Gastroesophageal sphincter (tissue), 4 donors: ENCODE results near the gene FBXO42. TPM values are rescaled to one million over a fixed set of nuclear protein-coding genes. Genes with fewer than 3 reads are reported as not detected.
A peak's percentile ranks its signal among the peaks of the same experiment; 100 is the strongest.
"Not testable (repeated sequence)": the region's sequence is repeated elsewhere in the genome, so short reads cannot be mapped to it uniquely, and the experiment has no call there.

ENCODE experiments used
- ATAC-seq: fragments of 150-250 bp; one replicate; pipeline ENCODE4 v1.9.1; 2016; ENCODE audit warnings: mild to moderate bottlenecking, moderate library complexity
- H3K27ac ChIP-seq, 4 donors: fragments of 200-600 bp; sonication (generic) in 3 of 4; 1 replicate in 3 of 4; 2 replicates in 1 of 4; pipeline ENCODE4 v1.5.1; 2016 to 2019
- H3K27me3 ChIP-seq: fragments of 200-600 bp; sonication (generic); one replicate; pipeline ENCODE4 v1.5.1; 2019
- H3K36me3 ChIP-seq, 2 donors: fragments of 200-600 bp; sonication (generic); one replicate each; pipeline ENCODE4 v1.5.1; 2019; ENCODE audit warnings: control low read depth in 1 of 2
- H3K4me1 ChIP-seq, 3 donors: fragments of 200-600 bp; sonication (generic); 1 replicate in 2 of 3; 2 replicates in 1 of 3; pipeline ENCODE4 v1.5.1; 2016 to 2019; ENCODE audit warnings: control low read depth in 2 of 3
- H3K4me3 ChIP-seq, 2 donors: fragments of 200-600 bp; sonication (generic); one replicate each; pipeline ENCODE4 v1.5.1; 2019; ENCODE audit warnings: mild to moderate bottlenecking in 1 of 2, moderate library complexity in 1 of 2
- H3K9me3 ChIP-seq, 3 donors: fragments of 200-600 bp; sonication (generic); one replicate each; pipeline ENCODE4 v1.5.1; 2017 to 2019; ENCODE audit warnings: control low read depth in 2 of 3
- EP300 ChIP-seq: sonication (generic); formaldehyde crosslinking; IDR thresholded peaks from one replicate; pipeline ENCODE4 v1.6.1; 2017; ENCODE audit warnings: antibody characterized with exemption, mild to moderate bottlenecking
- POLR2A ChIP-seq, 2 donors: fragments of 450-650 bp; IDR thresholded peaks; one replicate each; pipeline ENCODE4 v1.6.1; 2017; ENCODE audit warnings: antibody characterized with exemption in 2 of 2, mild to moderate bottlenecking in 2 of 2, moderate library complexity in 1 of 2
- POLR2AphosphoS5 ChIP-seq: sonication (generic); formaldehyde crosslinking; IDR thresholded peaks from one replicate; pipeline ENCODE4 v1.6.1; 2017; ENCODE audit warnings: antibody characterized with exemption
- WGBS, 2 donors: methylation state at CpG; one replicate each; pipeline ENCODE4 v1.1.5; 2018; ENCODE audit warnings: low coverage in 1 of 2; 5-methylcytosine and 5-hydroxymethylcytosine counted together
- total RNA-seq, 4 donors: library from RNA; depleted of rRNA; stranded (reverse); fragments of >200 nt; gene quantifications; one replicate each; pipeline ENCODE4 v1.1.0, GENCODE V29; 2016
- TF ChIP-seq, protein P1 (sequence below), 4 experiments: fragments of 200-600 bp in 2 of 4; fragments of 450-650 bp in 2 of 4; sonication (generic) in 1 of 4; IDR thresholded peaks; one replicate each; pipeline ENCODE4 v1.5.1; 2017 to 2019; ENCODE audit warnings: antibody characterized with exemption in 4 of 4, mild to moderate bottlenecking in 2 of 4, moderate library complexity in 2 of 4

Gene FBXO42
- total RNA-seq, 4 donors from 2014 or later = 26.8 to 33.0 (median 29.7) TPM

DNA sequence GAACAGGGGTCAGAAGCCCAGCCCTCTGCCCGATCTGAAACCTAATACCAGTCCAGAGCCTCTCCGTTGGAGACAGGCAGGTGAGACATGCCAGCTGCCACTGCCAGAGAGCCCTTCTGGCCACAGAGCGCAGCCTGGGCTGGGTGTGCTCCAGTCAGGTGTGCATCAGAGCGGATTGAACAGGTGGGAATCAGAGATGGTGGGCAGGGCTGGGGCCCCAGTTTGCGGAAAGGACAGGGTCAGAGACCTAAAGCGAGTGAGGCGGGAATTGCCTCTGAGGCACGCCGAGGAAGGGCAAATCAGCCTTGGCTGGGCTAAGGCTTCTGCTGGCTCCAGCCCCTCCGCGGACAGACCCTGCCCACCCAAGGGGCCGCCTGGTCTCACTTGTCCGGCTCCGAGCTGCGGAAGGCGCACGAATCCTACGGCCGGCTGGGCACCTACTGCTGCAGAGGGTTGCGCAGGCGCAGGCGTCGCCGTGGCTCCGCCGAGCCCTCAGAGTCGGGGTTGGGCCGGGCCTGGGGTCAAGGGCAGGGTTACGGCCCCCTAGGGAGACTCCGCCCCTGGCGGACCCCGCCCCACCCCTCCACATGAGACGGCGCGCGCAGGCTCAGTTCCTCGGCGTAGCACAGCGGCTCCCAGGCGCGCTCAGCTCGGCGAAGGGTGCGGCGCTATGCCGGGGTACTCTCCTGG is 125.6 kb downstream of the FBXO42 start:
- peaks cover 0 to 17% (median 0%) of the 10 kb centered on the region in 3 donors for H3K4me1 ChIP-seq
- H3K27me3 ChIP-seq = peaks cover 34% of the 10 kb centered on the region
- H3K36me3 ChIP-seq = peaks cover 0 to 5% of the 10 kb centered on the region in 2 donors
- WGBS, 2 donors = 11% methylated on average over 31 of the region's 46 CpGs; no CpG with 5 or more reads in 1 of the 2 donors
- peak overlapping the region in 1 of 2 donors; percentile 29 for H3K4me3 ChIP-seq
- TF ChIP-seq EP300 (no peak), POLR2AphosphoS5 (no peak), POLR2A (IDR thresholded peaks at IDR 0.05) (no peak)
- TF ChIP-seq, protein P1, sequence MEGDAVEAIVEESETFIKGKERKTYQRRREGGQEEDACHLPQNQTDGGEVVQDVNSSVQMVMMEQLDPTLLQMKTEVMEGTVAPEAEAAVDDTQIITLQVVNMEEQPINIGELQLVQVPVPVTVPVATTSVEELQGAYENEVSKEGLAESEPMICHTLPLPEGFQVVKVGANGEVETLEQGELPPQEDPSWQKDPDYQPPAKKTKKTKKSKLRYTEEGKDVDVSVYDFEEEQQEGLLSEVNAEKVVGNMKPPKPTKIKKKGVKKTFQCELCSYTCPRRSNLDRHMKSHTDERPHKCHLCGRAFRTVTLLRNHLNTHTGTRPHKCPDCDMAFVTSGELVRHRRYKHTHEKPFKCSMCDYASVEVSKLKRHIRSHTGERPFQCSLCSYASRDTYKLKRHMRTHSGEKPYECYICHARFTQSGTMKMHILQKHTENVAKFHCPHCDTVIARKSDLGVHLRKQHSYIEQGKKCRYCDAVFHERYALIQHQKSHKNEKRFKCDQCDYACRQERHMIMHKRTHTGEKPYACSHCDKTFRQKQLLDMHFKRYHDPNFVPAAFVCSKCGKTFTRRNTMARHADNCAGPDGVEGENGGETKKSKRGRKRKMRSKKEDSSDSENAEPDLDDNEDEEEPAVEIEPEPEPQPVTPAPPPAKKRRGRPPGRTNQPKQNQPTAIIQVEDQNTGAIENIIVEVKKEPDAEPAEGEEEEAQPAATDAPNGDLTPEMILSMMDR (IDR thresholded peaks at IDR 0.05) = no peak
- H3K9me3 ChIP-seq = peaks cover 0 to 12% (median 0%) of the 10 kb centered on the region in 3 donors
- peak; percentile 31 for ATAC-seq
- H3K27ac ChIP-seq = no peak overlapping the region

DNA sequence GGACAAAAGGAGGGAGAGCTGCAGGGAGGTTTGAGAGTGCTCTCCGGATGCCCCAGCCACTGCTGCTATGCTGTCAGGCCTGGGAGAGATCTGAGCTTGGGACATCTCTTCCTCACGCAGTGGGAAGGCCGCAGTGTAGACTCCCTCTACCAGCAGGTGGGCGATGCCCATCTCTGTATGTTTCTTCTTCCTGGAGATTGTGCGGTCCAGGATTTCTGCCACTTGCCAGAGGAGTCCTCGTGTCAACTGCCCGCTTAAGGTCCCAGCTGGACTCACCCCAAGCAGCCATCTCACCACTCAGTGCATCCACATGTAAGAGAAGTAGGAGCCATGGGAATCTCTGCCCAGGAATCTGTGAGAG is 126.2 kb downstream of the FBXO42 start:
- H3K4me3 ChIP-seq = no peak overlapping the region
- TF ChIP-seq POLR2AphosphoS5 = no peak
- TF ChIP-seq, protein P1 (IDR thresholded peaks at IDR 0.05) = no peak
- TF ChIP-seq EP300 = no peak
- TF ChIP-seq POLR2A (IDR thresholded peaks at IDR 0.05) = no peak
- 80 to 88% methylated on average over 1 to 4 of the region's 7 CpGs for WGBS, 2 donors
- H3K4me1 ChIP-seq = peaks cover 0 to 17% (median 0%) of the 10 kb centered on the region in 3 donors
- no peak for ATAC-seq
- H3K9me3 ChIP-seq = peaks cover 0 to 12% (median 0%) of the 10 kb centered on the region in 3 donors
- H3K36me3 ChIP-seq = no peaks in the 10 kb centered on the region
- H3K27me3 ChIP-seq = peaks cover 34% of the 10 kb centered on the region
- H3K27ac ChIP-seq = no peak overlapping the region

DNA sequence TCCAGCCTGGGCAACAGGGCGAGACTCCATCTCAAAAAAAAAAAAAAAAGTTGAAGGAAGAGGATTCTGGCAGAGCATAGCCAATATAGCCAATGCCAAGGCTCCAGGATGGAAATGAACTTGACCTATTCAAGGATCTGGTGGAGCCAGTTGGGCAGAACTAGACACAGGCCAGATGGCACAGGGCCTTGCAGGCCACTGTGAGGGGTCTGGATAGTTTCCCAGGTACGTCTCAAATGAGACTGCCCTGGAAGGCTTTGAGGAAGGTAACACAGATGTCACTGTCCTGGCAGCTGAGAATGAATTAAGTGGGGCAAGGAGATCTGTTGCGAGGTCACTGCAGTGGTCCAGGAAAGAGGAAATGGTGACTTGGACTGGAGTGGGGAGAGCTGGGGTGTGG is 127.8 kb downstream of the FBXO42 start:
- no peaks in the 10 kb centered on the region for H3K36me3 ChIP-seq

DNA sequence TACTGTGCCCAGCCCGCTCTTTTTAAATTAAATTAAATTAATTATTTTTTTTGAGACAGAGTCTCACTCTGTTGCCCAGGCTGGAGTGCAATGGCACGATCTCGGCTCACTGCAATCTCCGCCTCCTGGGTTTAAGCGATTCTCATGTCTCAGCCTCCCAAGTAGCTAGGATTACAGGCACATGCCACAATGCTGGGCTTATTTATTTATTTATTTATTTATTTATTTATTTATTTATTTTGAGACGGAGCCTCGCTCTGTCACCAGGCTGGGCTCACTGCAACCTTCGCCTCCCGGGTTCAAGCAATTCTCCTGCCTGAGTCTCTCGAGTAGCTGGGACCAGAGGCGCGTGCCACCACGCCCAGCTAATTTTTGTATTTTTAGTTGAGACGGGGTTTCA is 129.6 kb downstream of the FBXO42 start:
- ATAC-seq = not testable (repeated sequence)
- peaks cover 27% of the 10 kb centered on the region for H3K27me3 ChIP-seq

More for the DNA sequence above, 127.8 kb downstream of the FBXO42 start:
- TF ChIP-seq, protein P1 (IDR thresholded peaks at IDR 0.05) = no peak
- TF ChIP-seq POLR2A (IDR thresholded peaks at IDR 0.05) (no peak), POLR2AphosphoS5 (no peak), EP300 (no peak)
- ATAC-seq = no peak
- 89% methylated on average over 2 of the region's 3 CpGs; no CpG with 5 or more reads in 1 of the 2 donors for WGBS, 2 donors
- peaks cover 0 to 17% (median 0%) of the 10 kb centered on the region in 3 donors for H3K4me1 ChIP-seq
- H3K4me3 ChIP-seq = no peak overlapping the region
- no peak overlapping the region for H3K27ac ChIP-seq
- H3K27me3 ChIP-seq = peaks cover 34% of the 10 kb centered on the region
- H3K9me3 ChIP-seq = peaks cover 0 to 12% (median 0%) of the 10 kb centered on the region in 3 donors

DNA sequence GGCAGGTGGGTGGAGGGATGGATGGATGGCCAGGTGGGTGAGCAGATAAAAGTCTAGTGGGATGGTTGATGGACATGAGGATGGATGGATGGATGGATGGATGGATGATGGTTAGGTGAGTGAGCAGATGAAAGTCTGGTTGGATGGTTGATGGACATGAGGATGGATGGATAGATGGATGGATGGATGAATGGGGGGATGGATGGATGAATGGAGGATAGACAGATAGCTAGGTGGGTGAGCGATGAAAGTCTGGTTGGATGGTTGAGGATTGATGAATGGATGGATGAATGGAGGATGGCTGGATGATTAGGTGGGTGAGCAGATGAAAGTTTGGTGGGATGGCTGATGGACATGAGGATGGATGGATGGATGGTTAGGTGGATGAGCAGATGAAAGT is 130.8 kb downstream of the FBXO42 start:
- Histone ChIP-seq H3K4me1 (peaks cover 0 to 17% (median 3%) of the 10 kb centered on the region in 3 donors), H3K4me3 (no peak overlapping the region), H3K27ac (no peak overlapping the region), H3K36me3 (no peaks in the 10 kb centered on the region), H3K27me3 (peaks cover 15% of the 10 kb centered on the region), H3K9me3 (peaks cover 0 to 4% (median 0%) of the 10 kb centered on the region in 3 donors)
- TF ChIP-seq, protein P1 (IDR thresholded peaks at IDR 0.05) = no peak
- TF ChIP-seq EP300 (no peak), POLR2A (IDR thresholded peaks at IDR 0.05) (no peak), POLR2AphosphoS5 (no peak)
- no peak for ATAC-seq
- 93 to 100% methylated on average over 1 of the region's 1 CpG for WGBS, 2 donors

More for the DNA sequence above, 129.6 kb downstream of the FBXO42 start:
- H3K4me1 ChIP-seq = peaks cover 0 to 20% (median 1%) of the 10 kb centered on the region in 3 donors
- H3K9me3 ChIP-seq = peaks cover 0 to 12% (median 0%) of the 10 kb centered on the region in 3 donors
- H3K27ac ChIP-seq, H3K4me3 ChIP-seq, H3K36me3 ChIP-seq: not testable (repeated sequence)
- 89 to 92% methylated on average over 5 to 6 of the region's 14 CpGs for WGBS, 2 donors
